Measurements from ENCODE around the gene SPDYE16.
"Not testable (repeated sequence)": the region's sequence is repeated elsewhere in the genome, so short reads cannot be mapped to it uniquely, and the experiment has no call there.

The SPDYE16 gene

GRCh38 chr7:76504351-76505167 lies 38.5 kb downstream of the SPDYE16 start:
- not testable (repeated sequence) for ATAC-seq

- ATAC-seq = not testable (repeated sequence)
These were observed 39.9 kb downstream of the SPDYE16 start for GRCh38 chr7:76503244-76503643.

- ATAC-seq = not testable (repeated sequence)
These were observed 40.3 kb downstream of the SPDYE16 start for GRCh38 chr7:76502836-76503235.

GRCh38 chr7:76502224-76502623 lies 40.9 kb downstream of the SPDYE16 start:
- ATAC-seq = not testable (repeated sequence)

GRCh38 chr7:76499924-76500241 lies 43.2 kb downstream of the SPDYE16 start:
- peak in 1 of 2 donors; percentile 21 for ATAC-seq

- not testable (repeated sequence) for ATAC-seq
These were observed 43.7 kb downstream of the SPDYE16 start for GRCh38 chr7:76499201-76499923.

GRCh38 chr7:76498583-76499200 lies 44.4 kb downstream of the SPDYE16 start:
- ATAC-seq = not testable (repeated sequence)

- ATAC-seq = not testable (repeated sequence)
These were observed 45.0 kb downstream of the SPDYE16 start for GRCh38 chr7:76497918-76498582.

GRCh38 chr7:76495717-76496116 lies 47.4 kb downstream of the SPDYE16 start:
- ATAC-seq = not testable (repeated sequence)

- ATAC-seq = not testable (repeated sequence)
These were observed 51.0 kb downstream of the SPDYE16 start for GRCh38 chr7:76492139-76492538.

GRCh38 chr7:76487969-76488368 lies 55.1 kb downstream of the SPDYE16 start:
- ATAC-seq = not testable (repeated sequence)

- peak; percentile 99 for ATAC-seq
These were observed 56.5 kb downstream of the SPDYE16 start for GRCh38 chr7:76486618-76487017.

- peak; percentile 17 to 21 for ATAC-seq
These were observed 57.1 kb downstream of the SPDYE16 start for GRCh38 chr7:76485822-76486610.

- ATAC-seq = not testable (repeated sequence)
These were observed 58.6 kb downstream of the SPDYE16 start for GRCh38 chr7:76484456-76484855.

GRCh38 chr7:76483081-76483480 lies 60.0 kb downstream of the SPDYE16 start:
- ATAC-seq = not testable (repeated sequence)

- not testable (repeated sequence) for ATAC-seq
These were observed 60.4 kb downstream of the SPDYE16 start for GRCh38 chr7:76482660-76483059.

Data from activated CD4-positive, CD25-positive, alpha-beta regulatory T cell treated with anti-CD3 and anti-CD28 coated beads, Interleukin-2, amount 50 U/mL, for 24 hours (primary cell).